GM19438 (cell line): ENCODE data around the gene MARK3.

Source experiments
- ATAC-seq: cut with Tn5 transposase; IDR thresholded peaks from one replicate; pipeline ENCODE4 v1.9.1; 2021; ENCODE audit warnings: low read depth; ENCODE audit not compliant: unreplicated experiment

Gene MARK3

DNA sequence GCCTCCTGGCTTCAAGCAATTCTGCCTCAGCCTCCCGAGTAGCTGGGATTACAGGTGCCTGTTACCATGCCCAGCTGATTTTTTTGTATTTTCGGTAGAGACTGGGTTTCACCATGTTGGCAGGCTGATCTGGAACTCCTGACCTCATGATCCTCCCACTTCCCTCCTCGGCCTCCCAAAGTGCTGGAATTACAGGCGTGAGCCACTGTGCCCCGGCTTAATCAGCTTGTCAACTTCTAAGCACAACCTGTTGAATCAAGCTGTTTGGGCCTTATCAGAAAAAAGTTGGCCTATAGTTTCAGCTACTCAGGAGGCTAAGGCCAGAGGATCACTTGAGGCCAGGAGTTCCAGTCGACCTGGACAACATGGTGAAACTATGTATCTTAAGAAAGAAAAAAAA lies 7.9 kb downstream of the MARK3 start:
- no peak for ATAC-seq

DNA sequence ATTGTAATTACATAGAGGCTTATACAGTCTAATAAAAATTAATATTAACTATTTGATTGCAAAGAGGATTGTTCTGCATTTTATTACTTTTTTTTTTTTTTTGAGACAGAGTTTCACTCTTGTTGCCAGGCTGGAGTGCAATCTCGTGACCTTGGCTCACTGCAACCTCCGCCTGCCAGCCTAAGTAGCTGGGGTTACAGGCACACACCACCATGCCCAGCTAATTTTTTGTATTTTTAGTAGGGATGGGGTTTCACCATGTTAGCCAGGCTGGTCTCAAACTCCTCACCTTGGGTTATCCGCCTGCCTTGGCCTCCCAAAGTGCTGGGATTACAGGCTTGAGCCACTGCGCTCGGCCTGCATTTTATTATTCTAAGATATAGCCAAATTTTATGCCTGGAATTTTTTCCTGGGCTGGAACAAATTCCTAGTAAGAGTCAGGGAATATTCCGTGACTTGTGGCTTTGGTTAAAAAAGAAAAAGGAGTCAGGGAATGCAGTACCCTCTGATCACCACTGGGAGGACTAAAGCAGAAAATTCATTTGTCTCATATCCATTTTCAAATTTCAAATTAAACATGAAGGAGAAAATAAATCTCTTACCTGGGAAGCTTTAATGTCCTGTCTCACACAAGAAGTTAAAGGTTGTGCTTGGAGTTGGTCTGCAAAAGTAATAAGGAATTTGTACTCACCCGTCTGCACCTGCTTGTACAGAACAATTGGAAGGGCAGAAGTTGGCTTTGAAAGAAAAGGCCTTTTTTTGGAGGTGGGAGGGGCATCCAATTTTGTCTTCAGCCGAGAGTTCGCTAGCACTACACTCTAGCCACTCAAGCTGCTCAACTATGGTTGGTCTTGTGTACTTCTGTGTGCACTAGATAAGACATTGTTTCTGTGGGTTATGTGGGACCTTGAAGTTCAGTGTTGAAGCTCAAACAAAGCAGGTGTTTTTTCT lies 8.7 kb downstream of the MARK3 start:
- ATAC-seq: no peak

DNA sequence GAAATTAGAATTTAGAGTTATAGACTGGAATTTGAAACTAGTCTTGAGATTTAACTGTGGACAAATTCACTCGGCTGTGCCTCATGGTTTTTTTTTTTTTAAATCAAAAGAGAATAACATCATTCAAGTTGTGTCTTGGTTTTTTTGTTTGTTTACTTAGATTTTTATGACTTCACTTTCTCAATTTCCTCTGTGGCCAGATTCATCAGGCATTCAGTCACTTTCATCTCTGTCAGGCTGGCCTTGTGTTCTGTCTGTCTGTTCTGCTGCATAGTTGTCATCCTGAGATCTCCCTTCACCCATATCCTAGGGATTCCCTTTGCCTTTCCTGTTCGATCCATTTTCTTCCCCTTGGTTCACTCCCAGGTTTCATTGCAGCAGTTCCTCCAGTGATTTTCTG lies 10.0 kb downstream of the MARK3 start:
- no peak for ATAC-seq

DNA sequence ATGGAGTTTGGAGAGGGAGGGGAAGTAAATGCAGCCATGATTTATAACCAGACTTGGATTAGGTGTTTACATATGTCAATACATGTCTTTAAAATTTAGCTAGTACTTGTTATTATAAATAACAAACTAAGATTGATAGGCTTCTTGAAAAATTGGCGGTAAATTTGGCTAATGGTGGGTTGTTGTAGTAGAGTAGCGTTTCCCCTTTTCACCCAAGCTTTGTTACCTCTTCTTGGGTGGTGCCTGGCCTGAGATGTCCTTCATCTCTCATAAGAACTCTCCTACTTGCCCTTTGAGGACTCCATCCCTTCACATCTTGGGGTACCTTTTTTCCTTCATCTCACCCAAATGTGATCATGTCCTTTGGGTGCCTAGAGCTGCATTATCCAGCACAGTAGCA lies 11.2 kb downstream of the MARK3 start:
- no peak for ATAC-seq

DNA sequence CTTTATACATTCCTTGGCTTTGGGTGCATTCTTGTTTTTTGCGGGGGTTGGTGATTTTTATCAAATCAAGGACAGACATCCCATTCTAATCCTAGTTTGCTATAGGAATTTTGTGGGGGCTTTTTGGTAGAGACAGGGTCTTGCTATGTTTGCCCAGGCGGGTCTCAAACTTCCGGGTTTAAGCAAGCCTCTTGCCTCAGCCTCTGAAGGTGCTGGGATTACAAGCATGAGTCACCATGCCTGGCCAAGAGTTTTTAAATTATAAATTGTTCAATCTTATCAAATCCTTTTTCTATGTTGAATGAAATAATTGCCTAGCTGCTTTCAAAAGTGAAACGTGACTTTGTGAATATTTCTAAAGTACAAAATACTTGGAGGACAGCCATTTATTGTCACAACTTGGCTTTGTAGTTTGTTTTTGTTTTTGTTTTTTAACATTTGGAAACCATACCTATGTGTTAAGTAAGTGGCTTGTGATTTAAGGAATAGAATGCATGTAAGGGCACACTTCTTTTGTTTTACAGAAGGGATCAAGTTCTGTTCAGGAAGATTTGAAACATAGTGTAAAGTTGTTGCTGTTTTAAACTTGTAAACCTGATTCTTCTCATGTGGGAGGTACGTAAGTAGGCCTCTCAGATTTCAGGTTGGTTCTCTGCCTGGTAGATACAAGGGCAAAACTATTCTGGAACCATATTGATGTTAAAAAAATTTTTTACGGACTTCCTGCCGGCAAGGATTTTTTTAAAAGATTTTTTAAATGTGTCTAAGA lies 13.4 kb downstream of the MARK3 start:
- no peak for ATAC-seq

DNA sequence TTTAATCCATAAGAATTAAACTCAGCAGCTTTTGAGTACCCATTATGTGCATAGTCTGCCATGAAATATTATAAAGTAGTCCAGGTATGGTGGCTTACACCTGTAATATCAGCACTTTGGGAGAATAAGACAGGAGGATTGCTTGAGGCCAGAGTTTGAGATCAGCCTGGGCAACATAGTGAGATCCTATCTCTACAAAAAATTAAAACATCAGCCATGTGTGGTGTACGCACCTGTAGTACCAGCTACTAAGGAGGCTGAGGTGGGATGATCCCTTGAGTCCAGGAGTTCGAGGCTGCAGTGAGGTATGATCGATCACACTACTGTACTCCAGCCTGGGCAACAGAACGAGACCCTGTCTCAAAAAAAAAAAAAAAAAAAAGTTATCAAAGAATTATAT lies 15.3 kb downstream of the MARK3 start:
- no peak for ATAC-seq

DNA sequence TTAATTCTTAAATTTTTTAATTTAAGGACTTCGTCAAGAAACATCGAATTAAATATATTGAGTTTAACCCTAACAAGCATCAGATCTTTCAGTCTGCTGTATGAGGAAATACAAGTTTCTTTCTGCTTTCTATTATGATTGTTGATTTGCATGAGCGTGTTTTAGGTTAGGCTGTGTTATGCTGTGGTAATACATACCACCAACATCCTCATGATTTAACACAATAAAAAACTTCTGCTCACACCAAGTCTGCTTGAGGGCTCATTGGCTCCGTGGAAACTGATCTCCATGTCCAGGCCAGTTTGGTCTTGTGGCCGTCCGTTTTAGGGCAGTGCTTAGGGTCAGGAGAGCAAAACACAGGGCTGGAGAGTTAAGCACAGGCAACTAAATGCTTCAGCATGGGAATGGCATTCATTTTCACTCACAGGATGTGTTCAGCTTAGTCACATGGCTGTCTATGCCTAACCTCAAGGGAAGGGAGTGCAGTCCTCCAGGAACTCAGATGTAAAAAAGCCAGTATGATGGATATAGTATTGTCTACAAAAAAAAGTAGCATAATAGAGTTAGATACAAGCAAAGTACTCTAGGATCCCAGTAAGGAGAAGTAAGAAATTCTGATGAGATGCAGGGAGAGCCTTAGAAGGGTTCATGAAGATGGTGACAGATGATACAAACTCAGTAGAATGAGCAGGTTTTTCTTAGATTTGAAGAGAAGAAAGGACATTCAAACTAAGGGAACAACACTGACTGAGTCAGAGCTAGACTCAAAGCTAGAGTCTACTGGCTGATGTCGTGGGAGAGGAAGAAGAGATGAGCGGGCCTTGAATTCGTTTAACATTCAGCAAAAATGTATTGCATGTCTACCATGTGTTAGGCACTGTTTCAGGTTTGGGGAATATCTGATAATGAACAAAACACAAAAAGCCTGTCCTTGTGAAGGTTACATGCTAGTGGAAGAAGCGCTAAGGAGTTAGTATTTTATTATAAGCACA lies 16.3 kb downstream of the MARK3 start:
- no peak for ATAC-seq

DNA sequence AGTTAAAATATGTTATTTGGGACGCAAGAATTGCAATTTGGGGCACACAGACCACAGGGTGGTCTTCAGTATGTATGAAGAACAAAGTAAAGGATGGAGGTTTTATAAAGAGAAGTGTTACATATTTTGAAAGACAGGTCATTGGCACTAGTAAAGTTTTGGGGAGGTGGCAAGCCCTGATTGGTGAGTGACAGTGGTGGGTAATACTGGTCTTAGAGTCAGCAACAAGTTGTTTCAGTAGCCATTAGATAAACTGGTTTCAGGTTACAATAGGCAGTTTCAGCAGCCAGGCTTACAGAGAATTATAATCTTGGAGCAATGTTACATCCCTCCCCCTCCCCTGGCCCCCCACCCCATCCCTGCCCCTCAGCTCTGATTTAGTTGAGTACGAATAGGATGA lies 17.5 kb downstream of the MARK3 start:
- ATAC-seq: no peak

DNA sequence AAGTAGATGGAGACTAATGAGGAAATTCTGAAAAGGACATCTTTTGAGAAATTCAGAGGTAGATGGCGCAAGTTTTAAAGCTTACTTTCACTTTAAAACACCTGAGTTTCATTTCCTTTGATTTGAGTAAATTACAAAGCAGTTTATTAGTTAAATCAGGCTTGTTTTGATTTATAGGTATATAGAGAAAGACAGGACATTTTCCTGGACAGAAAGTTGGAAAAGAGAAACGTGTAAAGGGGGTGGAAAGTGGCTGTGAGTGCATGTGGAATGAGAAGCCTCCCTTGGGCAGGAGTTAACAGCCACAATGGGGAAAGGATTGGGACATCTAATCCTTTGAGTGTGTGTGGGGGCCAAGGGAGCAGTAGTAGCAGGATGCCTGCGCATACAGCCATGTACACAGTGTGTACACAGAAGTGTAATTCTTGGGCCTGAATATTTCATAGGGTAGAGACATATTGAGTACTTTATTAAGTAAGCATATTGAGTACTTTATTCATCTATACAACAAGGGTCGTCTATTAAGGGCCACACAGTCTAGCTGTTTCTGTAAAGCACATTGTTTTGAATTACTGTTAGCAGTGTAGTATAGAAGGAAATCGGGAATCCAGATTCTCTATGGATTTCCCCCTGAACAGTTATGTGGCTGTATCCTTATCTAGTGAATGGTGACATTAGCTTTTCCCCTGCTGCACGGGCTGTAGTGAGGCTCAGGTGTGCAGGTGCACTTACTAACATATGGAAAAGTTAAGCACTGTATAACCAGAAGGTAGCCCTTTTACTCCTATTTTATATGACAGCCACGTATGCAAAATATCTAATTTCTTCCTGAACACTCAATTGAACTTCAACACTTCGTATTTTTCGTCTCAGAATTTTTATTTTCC lies 19.1 kb downstream of the MARK3 start:
- no peak for ATAC-seq

DNA sequence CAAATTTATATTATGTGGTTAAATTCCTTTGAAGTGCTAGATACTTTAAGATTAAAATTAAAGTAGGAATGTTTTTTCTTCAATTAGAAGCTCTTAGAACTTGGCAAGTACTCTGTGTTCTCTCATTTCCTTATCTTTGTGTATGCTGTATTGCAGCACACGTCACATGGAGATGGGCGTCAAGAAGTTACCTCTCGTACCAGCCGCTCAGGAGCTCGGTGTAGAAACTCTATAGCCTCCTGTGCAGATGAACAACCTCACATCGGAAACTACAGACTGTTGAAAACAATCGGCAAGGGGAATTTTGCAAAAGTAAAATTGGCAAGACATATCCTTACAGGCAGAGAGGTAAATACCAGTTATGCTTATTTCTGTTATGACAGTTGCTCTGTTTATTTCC lies 19.7 kb downstream of the MARK3 start:
- ATAC-seq: no peak

DNA sequence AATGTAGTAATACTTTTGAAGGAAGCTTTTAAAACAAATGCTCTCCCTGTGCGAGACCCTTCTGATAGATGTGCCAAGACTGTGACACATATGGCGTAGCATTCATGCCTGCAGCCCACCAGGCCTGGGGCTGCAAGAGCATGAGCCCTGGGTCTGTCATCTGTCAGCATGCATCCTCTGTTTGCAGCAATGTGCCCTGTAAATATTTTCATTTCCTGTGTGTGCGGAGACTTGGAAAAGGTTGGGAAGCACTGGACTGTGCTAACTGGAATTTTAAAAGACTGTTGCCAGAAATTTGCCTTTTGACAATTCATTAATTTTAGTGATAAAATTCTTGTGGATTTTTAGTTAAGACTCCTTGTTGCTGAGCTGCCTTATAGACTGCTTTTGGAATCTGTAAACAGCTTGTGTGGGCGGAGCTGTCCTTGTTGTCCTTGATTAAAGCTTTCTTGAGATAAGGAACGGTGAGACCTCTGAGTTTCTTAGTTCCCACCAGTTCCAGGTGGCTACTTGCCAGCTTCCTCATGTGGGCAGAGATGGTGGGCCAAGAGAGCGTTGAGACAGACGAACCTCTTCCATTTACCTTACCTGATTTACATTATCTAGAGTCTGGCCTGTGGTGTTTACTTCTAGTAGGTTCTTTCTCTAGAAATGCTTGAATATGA lies 23.4 kb downstream of the MARK3 start:
- no peak for ATAC-seq

DNA sequence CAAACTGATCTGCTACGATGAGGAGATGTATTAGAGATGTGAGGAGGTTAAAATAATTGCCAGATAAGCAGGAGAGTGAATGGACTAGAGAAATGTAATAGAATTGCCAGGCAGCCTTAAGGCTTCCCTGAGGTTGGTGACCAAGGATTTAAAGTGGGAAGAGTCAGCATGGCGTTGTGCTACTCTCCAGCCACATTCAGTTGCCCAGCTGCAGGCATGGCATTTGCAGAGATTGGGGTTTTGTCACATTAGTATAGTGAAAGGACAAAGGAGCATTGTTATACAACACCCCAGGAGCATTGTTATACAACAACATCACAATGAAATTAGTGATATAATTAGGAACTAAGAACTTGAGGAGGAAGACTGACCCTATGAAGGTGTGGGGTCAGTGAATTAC lies 31.7 kb downstream of the MARK3 start:
- no peak for ATAC-seq

DNA sequence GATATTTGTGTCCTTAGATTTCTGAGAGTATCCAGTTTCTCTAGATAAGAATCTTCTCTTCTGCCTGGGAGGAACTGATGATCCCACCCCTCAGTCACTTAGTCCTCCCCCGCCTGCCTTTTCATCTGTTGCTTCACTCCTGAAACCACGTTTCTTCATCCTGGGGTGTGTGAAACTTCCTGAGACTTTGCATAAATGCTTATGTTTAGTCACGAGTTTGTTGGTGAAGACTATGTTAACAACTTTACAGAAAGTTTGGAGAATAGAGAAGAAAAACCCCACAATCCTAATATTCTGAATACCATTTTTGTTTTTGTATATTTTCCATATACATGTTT lies 33.2 kb downstream of the MARK3 start:
- no peak for ATAC-seq

DNA sequence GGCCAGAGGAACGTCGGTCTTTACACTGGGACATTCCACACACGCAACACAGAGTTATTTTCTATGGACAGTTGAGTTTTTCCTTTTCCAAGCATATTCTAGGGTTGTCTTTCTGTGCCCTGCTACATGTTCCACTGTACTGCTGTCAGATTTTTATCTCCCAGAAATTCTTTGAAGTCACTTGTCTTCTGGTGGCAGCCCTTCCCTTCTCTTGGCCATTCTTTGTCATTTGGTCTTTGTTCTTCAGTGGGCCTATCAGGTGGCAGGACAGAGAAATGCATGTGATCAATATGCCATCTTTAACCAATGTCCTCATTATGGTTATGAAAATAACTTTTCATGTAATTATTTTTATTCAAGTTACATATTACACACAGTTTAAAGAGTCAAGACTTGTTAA lies 36.3 kb downstream of the MARK3 start:
- no peak for ATAC-seq

DNA sequence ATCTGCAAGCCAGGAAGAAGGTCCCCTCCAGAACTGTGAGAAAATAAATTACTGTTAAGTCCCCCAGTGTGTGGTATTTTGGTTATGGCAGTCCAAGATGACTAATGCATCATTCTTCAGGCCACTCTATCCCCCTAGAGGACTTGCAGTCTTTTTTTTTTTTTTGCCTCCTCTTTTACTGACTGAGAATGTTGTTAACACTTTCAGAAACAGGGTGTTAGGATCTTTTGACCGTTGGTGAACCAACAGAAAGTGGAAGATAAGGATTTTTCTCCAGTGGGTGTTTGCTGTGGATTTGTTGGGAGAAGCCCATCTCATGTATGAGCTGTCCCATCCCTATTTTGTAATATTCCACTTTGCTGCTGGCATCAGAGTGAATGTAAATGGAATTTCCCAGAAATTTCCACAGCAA lies 37.8 kb downstream of the MARK3 start:
- ATAC-seq: no peak

DNA sequence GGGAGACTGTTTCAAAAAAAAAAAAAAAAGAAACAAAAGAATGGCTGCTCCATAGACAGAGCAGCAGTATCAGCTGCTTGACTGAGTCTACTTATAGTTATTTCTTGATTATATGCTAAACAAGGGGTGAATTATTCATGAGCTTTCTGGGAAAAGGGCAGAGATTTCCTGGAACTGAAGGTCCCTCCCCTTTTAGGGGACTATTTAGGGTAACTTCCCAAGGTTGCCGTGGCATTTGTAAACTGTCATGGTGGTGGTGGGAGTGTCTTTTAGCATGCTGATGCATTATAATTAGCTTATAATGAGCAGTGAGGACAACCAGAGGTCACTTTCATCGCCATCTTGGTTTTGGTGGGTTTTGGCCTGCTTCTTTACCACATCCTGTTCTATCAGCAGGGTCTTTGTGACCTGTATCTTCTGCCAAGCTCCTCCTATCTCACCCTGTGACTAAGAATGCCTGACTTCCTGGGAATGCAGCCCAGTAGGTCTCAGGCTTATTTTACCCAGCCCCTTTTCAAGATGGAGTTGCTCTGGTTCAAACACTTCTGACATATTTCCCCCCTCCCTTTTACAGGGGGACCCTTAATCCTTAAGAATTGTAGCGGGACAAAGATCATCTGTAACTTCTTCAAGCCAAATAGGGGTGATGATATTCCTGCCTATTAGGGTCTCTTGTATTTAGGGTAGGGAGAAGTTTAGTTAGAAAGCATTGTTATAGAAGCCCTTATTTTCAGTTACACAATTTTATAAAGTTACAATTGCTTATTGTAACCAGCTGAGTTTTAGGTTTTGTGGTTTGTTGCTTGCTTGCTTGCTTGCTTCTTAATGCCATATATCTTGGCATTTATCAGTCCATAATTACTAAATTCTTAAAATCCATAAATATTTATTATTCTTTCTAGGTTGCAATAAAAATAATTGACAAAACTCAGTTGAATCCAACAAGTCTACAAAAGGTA lies 42.5 kb downstream of the MARK3 start:
- no peak for ATAC-seq

DNA sequence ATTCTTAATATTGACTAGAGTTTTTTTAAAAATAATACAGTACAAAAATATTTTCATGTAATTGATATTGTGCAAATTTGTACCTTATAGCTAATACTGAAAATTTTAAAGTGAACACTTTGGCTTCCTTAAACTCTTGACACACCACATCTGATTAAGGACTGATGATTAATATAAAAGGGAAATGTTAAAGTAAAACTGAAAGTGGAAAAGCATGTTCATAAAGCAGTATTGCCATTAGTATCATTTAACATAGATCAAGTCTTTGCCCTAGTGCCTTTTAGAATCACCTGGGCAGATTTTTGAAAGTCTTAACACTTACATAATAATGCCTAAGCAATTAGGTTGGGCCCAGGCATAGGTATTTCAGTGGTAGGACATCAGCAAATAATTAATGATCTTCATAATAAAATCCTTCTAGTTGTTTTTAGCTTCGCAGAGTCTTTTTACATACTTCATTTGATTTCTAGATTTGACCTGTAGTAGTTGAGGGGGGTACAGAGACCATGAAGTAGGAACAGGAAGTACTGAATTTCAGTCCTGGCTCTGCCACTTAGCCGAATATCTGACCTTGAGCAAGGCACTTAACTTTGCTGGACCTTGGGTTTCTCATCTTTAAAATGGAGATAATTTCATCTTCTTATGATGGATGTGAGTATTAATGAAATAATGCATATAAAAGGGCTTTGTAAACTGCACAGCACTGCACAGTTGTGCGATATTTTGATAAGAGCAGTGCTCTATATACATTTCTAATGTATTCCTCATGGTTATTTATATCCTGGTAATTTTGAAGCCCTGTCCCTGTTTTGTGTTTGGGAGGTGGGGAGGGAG lies 43.7 kb downstream of the MARK3 start:
- no peak for ATAC-seq
